ENCODE results near the gene CFAP52. TPM values are rescaled to one million over a fixed set of nuclear protein-coding genes. Genes with fewer than 3 reads are reported as not detected.
"Not testable (repeated sequence)": the region's sequence is repeated elsewhere in the genome, so short reads cannot be mapped to it uniquely, and the experiment has no call there.

The CFAP52 gene
- total RNA-seq, 1 experiment from 2014 or later = not detected

DNA sequence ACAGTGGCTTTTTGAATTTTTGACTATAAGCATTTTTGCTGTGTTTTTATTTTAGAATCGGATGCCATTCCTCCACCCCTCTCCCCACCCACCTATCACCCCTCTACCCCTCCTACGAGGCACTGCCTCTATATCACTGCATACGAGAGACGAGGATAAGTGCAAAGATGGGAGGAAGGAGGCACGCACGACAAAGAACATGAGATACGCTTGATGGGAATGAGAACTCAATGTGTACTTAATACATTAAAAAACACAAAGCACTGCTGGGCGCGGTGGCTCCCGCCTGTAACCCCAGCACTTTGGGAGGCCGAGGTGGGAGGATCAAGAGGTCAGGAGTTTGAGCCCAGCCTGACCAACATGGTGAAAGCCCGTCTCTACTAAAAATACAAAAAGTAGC is 60.1 kb downstream of the CFAP52 start:
- H3K4ac ChIP-seq (ENCODE audit: low read depth, low read length) = no peak overlapping the region
- Mint-ChIP-seq H3K27ac (no peak overlapping the region), H3K4me3 (no peak overlapping the region), H3K27me3 (ENCODE audit: low read depth) (no peaks in the 10 kb centered on the region), H3K9me3 (peaks cover 0 to 2% of the 10 kb centered on the region in 2 experiments; a peak in 1 of 5 replicates), H3K36me3 (ENCODE audit: insufficient read depth in 1 of 3, low read depth in 3 of 3) (no peaks in the 10 kb centered on the region; a peak in 1 of 7 replicates), H3K4me1 (peaks cover 2 to 6% of the 10 kb centered on the region in 2 experiments; a peak in 3 of 4 replicates)
- TF ChIP-seq CTCF (conservative IDR thresholded peaks at IDR 0.05) = no peak
- H2BK5ac ChIP-seq (ENCODE audit: insufficient read length, low read length) = no peak overlapping the region
- H3K4me2 ChIP-seq (ENCODE audit: insufficient read depth, insufficient read length, low read length) = no peak overlapping the region
- H4K8ac ChIP-seq (replicated peaks; ENCODE audit: insufficient read length, low read depth, low read length) = no peak overlapping the region
- no peak overlapping the region for H2BK120ac ChIP-seq (ENCODE audit: low read depth, low read length, poor library complexity, severe bottlenecking)
- H3K23me2 ChIP-seq (ENCODE audit: insufficient read length, low read depth, low read length, poor library complexity, severe bottlenecking) = no peaks in the 10 kb centered on the region
- H3K56ac ChIP-seq (ENCODE audit: insufficient read length, low read depth, low read length) = no peak overlapping the region
- H2AK5ac ChIP-seq (ENCODE audit: insufficient read length, low read length) = no peak overlapping the region
- no peaks in the 10 kb centered on the region for H4K20me1 ChIP-seq (ENCODE audit: control insufficient read depth, insufficient read depth, insufficient read length)
- H2BK15ac ChIP-seq (ENCODE audit: low read depth, low read length) = no peak overlapping the region
- no peak overlapping the region for H4K91ac ChIP-seq (ENCODE audit: insufficient read length, low read depth, low read length)
- no peaks in the 10 kb centered on the region for H3K4me1 ChIP-seq (ENCODE audit: insufficient read depth, low read length)
- no peak overlapping the region for H3K27ac ChIP-seq (ENCODE audit: insufficient read length, low read depth, low read length)
- H3K9me3 ChIP-seq (ENCODE audit: control insufficient read depth, low read depth, low read length) = no peaks in the 10 kb centered on the region
- DNase-seq = no peak
- no peak overlapping the region for H2BK20ac ChIP-seq (ENCODE audit: low read depth, low read length, poor library complexity, severe bottlenecking)
- no peak overlapping the region for H3K18ac ChIP-seq (ENCODE audit: insufficient read length, low read depth, low read length)
- H2AFZ ChIP-seq (ENCODE audit: low read length) = no peak overlapping the region
- no peak overlapping the region for H2BK12ac ChIP-seq (ENCODE audit: insufficient read length, low read depth, low read length)
- no peak overlapping the region for H3K14ac ChIP-seq (ENCODE audit: insufficient read depth, low read length)
- no peak overlapping the region for H3K23ac ChIP-seq (ENCODE audit: insufficient read length, low read depth, low read length)
- H3K79me1 ChIP-seq (ENCODE audit: insufficient read depth, low read depth, low read length, poor library complexity, severe bottlenecking) = no peaks in the 10 kb centered on the region
- H3K79me2 ChIP-seq (ENCODE audit: insufficient read depth, low read length) = no peaks in the 10 kb centered on the region
- H4K5ac ChIP-seq (ENCODE audit: insufficient read length, low read depth, low read length) = no peak overlapping the region
- no peak overlapping the region for H3K9ac ChIP-seq (ENCODE audit: extremely low read depth, insufficient read length, low read length)
- no peaks in the 10 kb centered on the region for H3K27me3 ChIP-seq (ENCODE audit: insufficient read depth, low read length)
- no CpG with 5 or more reads among the region's 12 CpGs for WGBS (ENCODE audit: extremely low coverage, insufficient read length, low lambda C conversion rate)
- H3T11ph ChIP-seq (ENCODE audit: low read length) = no peak overlapping the region

GRCh38 chr17:9640388-9640787 is 63.9 kb downstream of the CFAP52 start:
- not testable (repeated sequence) for H2BK15ac ChIP-seq (ENCODE audit: low read depth, low read length); H3K14ac ChIP-seq (ENCODE audit: insufficient read depth, low read length); H3K27ac ChIP-seq (ENCODE audit: insufficient read length, low read depth, low read length); H3K27me3 Mint-ChIP-seq (ENCODE audit: low read depth); H3K36me3 Mint-ChIP-seq (ENCODE audit: insufficient read depth in 1 of 3, low read depth in 3 of 3); H3K56ac ChIP-seq (ENCODE audit: insufficient read length, low read depth, low read length); H3K79me2 ChIP-seq (ENCODE audit: insufficient read depth, low read length); H3K4ac ChIP-seq (ENCODE audit: low read depth, low read length); DNase-seq; H2BK120ac ChIP-seq (ENCODE audit: low read depth, low read length, poor library complexity, severe bottlenecking); H2AFZ ChIP-seq (ENCODE audit: low read length); H2BK20ac ChIP-seq (ENCODE audit: low read depth, low read length, poor library complexity, severe bottlenecking); H4K91ac ChIP-seq (ENCODE audit: insufficient read length, low read depth, low read length); H2BK5ac ChIP-seq (ENCODE audit: insufficient read length, low read length); H3K9me3 Mint-ChIP-seq; H3K4me2 ChIP-seq (ENCODE audit: insufficient read depth, insufficient read length, low read length); H3K9ac ChIP-seq (ENCODE audit: extremely low read depth, insufficient read length, low read length); H3K27ac Mint-ChIP-seq; H3K4me3 Mint-ChIP-seq; H3K27me3 ChIP-seq (ENCODE audit: insufficient read depth, low read length); H3T11ph ChIP-seq (ENCODE audit: low read length); H4K5ac ChIP-seq (ENCODE audit: insufficient read length, low read depth, low read length); H3K18ac ChIP-seq (ENCODE audit: insufficient read length, low read depth, low read length); H4K20me1 ChIP-seq (ENCODE audit: control insufficient read depth, insufficient read depth, insufficient read length); H3K4me1 ChIP-seq (ENCODE audit: insufficient read depth, low read length); H3K79me1 ChIP-seq (ENCODE audit: insufficient read depth, low read depth, low read length, poor library complexity, severe bottlenecking); H2BK12ac ChIP-seq (ENCODE audit: insufficient read length, low read depth, low read length); H3K23me2 ChIP-seq (ENCODE audit: insufficient read length, low read depth, low read length, poor library complexity, severe bottlenecking); H3K23ac ChIP-seq (ENCODE audit: insufficient read length, low read depth, low read length); H4K8ac ChIP-seq (replicated peaks; ENCODE audit: insufficient read length, low read depth, low read length); H2AK5ac ChIP-seq (ENCODE audit: insufficient read length, low read length); H3K9me3 ChIP-seq (ENCODE audit: control insufficient read depth, low read depth, low read length)
- no CpG with 5 or more reads among the region's 5 CpGs for WGBS (ENCODE audit: extremely low coverage, insufficient read length, low lambda C conversion rate)
- H3K4me1 Mint-ChIP-seq = peaks cover 13 to 14% of the 10 kb centered on the region in 2 experiments

Data from H9 (cell line).